Upper lobe of right lung (tissue), 1 donor: Measurements from ENCODE around the gene CCDC183. TPM values are rescaled to one million over a fixed set of nuclear protein-coding genes. Genes with fewer than 3 reads are reported as not detected.

ENCODE experiments used
- ATAC-seq: fragments of 200-7000 bp; cut with Tn5 transposase; one replicate; pipeline ENCODE4 v1.9.1; 2020; ENCODE audit warnings: mild to moderate bottlenecking, moderate library complexity
- DNase-seq: peaks from one replicate; pipeline ENCODE4 v3.0.0-alpha.2; 2020
- H3K27ac ChIP-seq: fragments of 200-600 bp; one replicate; pipeline ENCODE4 v1.8.0; 2022
- H3K27me3 ChIP-seq: fragments of 200-600 bp; one replicate; pipeline ENCODE4 v1.8.0; 2022; ENCODE audit warnings: mild to moderate bottlenecking
- H3K36me3 ChIP-seq: fragments of 200-600 bp; one replicate; pipeline ENCODE4 v1.8.0; 2022
- H3K4me1 ChIP-seq: fragments of 200-600 bp; one replicate; pipeline ENCODE4 v1.8.0; 2022
- H3K4me3 ChIP-seq: fragments of 200-600 bp; one replicate; pipeline ENCODE4 v1.8.0; 2022; ENCODE audit warnings: mild to moderate bottlenecking
- H3K9me3 ChIP-seq: fragments of 200-600 bp; one replicate; pipeline ENCODE4 v1.8.0; 2022
- intact Hi-C: fragments of 100-400 bp; cut with DNase I; formaldehyde crosslinking; loops from one replicate; pipeline ENCODE4 v1.11.0; 2022
- total RNA-seq: library from RNA; stranded (reverse); fragmentation: NEBNext Ultra II Directional; extraction: Animal tissue kit (Norgen Biotek cat#: 25700); gene quantifications from one replicate; pipeline ENCODE4 v1.2.1, GENCODE V29; 2021
- TF ChIP-seq, protein P1 (sequence below): fragments of 200-600 bp; IDR thresholded peaks from one replicate; pipeline ENCODE4 v1.8.0; 2022; ENCODE audit warnings: antibody characterized with exemption
- donor health status: DM: no; HTN: yes; CAD: no; lungs with severe emphysema.

CCDC183 gene
- total RNA-seq, 1 donor from 2014 or later = 4.0 TPM

DNA sequence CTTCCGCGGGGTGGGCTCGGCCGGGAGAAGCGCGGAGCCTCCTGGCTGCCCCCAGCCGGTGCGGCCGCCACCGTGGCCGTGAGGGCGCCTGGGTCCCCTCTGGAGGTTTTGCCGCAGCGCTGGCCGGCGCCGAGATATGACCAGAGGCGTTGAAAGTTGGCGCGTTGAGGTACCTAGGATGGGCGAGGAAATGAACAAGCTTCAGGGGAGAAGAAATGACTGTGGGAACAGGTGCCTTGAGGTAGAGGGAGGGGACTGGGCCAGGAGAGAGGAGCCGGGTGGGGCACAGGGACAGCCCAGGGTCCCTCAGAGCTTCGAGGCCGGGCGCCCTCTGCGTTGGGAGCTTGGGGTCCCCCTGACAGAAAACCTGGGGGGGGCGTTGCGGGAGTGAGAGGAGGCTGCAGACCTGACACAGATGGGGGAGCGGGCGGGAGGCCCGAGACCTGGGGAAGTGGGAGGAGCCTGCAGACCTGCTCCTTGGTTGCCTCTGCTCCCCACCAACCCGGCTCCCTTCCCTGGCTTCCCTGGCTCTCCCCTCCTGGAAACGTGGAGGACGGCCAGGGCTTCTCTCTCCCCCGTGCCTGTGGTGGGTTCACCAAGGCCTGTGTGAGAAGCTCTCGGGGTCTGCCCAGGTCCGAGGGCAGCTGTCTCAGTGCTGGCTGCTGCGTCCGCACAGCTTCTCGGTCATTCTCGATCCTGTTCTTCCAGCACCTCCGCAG is 25.8 kb downstream of the CCDC183 start:
- Histone ChIP-seq H3K27ac (no peak overlapping the region), H3K27me3 (no peaks in the 10 kb centered on the region), H3K4me1 (peaks cover 6% of the 10 kb centered on the region), H3K9me3 (no peaks in the 10 kb centered on the region), H3K4me3 (peak overlapping the region; percentile 23), H3K36me3 (peaks cover 25% of the 10 kb centered on the region)
- DNase-seq = no peak
- intact Hi-C loops = no loop called here
- no peak for ATAC-seq
- TF ChIP-seq, protein P1, sequence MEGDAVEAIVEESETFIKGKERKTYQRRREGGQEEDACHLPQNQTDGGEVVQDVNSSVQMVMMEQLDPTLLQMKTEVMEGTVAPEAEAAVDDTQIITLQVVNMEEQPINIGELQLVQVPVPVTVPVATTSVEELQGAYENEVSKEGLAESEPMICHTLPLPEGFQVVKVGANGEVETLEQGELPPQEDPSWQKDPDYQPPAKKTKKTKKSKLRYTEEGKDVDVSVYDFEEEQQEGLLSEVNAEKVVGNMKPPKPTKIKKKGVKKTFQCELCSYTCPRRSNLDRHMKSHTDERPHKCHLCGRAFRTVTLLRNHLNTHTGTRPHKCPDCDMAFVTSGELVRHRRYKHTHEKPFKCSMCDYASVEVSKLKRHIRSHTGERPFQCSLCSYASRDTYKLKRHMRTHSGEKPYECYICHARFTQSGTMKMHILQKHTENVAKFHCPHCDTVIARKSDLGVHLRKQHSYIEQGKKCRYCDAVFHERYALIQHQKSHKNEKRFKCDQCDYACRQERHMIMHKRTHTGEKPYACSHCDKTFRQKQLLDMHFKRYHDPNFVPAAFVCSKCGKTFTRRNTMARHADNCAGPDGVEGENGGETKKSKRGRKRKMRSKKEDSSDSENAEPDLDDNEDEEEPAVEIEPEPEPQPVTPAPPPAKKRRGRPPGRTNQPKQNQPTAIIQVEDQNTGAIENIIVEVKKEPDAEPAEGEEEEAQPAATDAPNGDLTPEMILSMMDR = no peak

DNA sequence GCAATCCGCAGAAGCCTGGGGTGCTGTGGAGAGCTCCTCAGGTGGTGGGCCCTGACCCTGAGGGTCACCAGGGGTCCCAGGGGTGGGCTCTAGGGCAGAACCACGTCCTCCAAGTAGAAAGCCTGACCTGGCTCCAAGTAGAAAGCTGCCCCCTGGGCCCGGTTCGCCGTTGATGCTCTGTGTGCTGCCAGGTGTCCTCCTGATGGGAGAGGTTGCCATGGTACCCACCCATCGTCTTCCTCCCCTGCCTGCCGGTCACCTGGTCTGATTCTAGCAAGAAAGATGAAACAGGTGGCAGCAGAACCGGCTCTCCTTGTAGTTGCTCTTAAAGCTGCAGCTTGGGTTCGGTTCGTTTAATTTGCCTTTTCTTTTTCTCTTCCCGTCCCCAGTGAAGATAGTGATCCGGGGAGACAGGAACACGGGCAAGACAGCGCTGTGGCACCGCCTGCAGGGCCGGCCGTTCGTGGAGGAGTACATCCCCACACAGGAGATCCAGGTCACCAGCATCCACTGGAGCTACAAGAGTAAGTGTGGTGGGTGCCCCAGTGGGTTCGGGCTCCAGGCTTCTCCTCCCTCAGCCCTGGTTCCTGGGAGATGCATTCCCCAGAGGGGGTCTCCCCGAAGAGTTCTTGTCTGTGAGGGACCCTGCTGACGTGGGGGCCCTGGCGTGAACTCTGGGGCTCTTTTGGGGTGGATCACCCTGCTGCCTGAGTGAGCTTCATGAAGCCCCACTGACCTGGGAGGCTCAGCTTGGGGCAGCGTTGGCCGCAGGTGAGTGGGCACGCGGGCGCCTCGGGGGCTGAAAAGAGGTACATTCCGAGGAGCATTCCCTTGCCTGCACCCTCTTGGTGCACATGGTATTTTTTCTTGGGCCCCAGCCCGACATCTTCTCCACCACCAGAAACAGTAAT is 27.3 kb downstream of the CCDC183 start:
- Histone ChIP-seq H3K27me3 (no peaks in the 10 kb centered on the region), H3K4me3 (no peak overlapping the region), H3K4me1 (peaks cover 6% of the 10 kb centered on the region), H3K27ac (no peak overlapping the region), H3K36me3 (peaks cover 31% of the 10 kb centered on the region), H3K9me3 (no peaks in the 10 kb centered on the region)
- intact Hi-C loops = no loop called here
- TF ChIP-seq, protein P1 = no peak
- ATAC-seq (no peak), DNase-seq (no peak)

DNA sequence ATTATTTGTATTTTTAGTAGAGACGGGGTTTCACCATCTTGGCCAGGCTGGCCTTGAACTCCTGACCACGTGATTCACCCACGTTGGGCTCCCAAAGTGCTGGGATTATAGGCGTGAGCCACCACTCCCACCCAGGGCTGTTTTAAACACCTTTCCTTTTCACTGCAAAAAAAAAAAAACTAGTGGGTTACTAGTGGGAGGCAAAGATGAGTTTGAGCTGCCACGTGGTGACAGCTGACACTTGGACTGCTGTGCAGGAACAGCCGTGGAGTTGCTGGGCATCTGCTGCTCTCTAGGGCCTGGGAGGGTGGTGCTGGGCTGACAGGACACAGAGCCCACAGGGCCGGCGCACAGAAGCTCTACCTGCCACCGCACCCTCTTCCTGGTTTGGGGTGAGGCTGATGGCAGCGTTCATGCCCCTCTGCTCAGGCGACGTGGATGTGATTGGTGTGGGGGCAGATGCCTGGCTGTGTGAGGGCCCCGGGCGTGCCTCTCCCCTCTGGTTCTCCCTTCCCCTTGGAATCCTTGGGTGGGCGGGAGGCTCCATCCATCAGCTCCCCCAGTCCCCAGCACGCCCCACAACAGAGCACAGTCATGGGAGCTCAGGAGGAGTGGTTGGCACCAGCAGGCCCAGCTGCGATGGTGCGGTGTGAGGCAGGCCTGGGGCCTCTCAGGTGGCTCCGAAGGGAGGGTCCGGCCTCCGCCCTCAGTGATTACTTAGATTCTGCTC is 28.5 kb downstream of the CCDC183 start:
- peaks cover 44% of the 10 kb centered on the region for H3K36me3 ChIP-seq
- ATAC-seq = no peak
- H3K27ac ChIP-seq = no peak overlapping the region
- TF ChIP-seq, protein P1 = no peak
- DNase-seq = no peak
- no peak overlapping the region for H3K4me3 ChIP-seq
- H3K9me3 ChIP-seq = no peaks in the 10 kb centered on the region
- intact Hi-C loops = no loop called here
- H3K4me1 ChIP-seq = peaks cover 6% of the 10 kb centered on the region
- H3K27me3 ChIP-seq = no peaks in the 10 kb centered on the region

DNA sequence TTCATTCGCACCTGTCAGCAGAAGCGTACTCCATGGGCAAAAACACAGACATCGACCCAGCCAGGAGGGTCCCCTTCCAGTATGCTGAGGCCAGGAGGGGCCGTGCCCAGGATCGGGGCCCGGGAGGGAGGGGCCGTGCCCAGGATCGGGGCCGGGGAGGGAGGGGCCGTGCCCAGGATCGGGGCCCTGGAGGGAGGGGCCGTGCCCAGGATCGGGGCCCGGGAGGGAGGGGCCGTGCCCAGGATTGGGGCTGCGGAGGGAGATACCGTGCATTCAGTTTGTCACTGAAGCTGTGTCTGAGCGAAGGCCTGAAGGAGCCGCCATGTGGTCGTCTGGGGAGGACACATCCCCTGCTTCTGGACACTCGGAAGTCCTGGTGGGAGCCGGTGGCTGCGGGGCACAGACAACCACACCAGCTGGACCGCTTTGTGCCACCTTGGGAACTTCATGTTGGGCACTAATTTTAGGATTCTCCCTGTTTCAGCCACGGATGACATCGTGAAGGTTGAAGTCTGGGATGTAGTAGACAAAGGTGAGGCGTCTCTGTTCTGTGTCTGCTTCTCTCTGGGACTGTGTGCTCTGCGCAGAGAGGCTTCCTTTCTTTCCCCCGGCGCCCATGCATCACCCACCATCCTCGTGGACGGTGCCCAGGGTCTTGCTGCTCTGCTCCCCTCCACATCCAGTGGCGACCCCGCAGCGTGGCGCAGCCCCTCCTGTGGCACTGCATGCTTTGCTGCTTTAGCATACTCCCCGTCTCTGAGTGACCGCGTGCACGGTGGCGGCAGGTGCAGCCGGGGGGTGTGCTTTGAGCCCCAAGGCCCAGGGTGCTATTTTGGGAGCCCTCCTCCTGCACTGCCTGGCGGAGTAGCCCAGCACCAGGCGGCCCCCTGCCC is 29.4 kb downstream of the CCDC183 start:
- ATAC-seq = no peak

More for the DNA sequence above, 29.4 kb downstream of the CCDC183 start:
- Histone ChIP-seq H3K9me3 (no peaks in the 10 kb centered on the region), H3K4me1 (peaks cover 6% of the 10 kb centered on the region), H3K27me3 (no peaks in the 10 kb centered on the region), H3K36me3 (peaks cover 53% of the 10 kb centered on the region), H3K4me3 (no peak overlapping the region), H3K27ac (no peak overlapping the region)
- intact Hi-C loops = no loop called here
- TF ChIP-seq, protein P1 = no peak
- DNase-seq = no peak
